Right kidney (tissue), 1 donor: ENCODE data around the gene SFTPB.
"Not testable (repeated sequence)": the region's sequence is repeated elsewhere in the genome, so short reads cannot be mapped to it uniquely, and the experiment has no call there.

ENCODE experiments used
- DNase-seq: peaks from one replicate; pipeline ENCODE4 v3.0.0-alpha.2; 2016

SFTPB gene

GRCh38 chr2:85653996-85654395 lies 14.0 kb downstream of the SFTPB start:
- DNase-seq = no peak

- no peak for DNase-seq
Observed at GRCh38 chr2:85652056-85652455, 15.9 kb downstream of the SFTPB start.

GRCh38 chr2:85651097-85651496 lies 16.9 kb downstream of the SFTPB start:
- no peak for DNase-seq

- no peak for DNase-seq
Observed at GRCh38 chr2:85650456-85650855, 17.5 kb downstream of the SFTPB start.

GRCh38 chr2:85649201-85650190 lies 18.5 kb downstream of the SFTPB start:
- DNase-seq = no peak

- no peak for DNase-seq
Observed at GRCh38 chr2:85648619-85649018, 19.4 kb downstream of the SFTPB start.

- no peak for DNase-seq
Observed at GRCh38 chr2:85647823-85648526, 20.0 kb downstream of the SFTPB start.

GRCh38 chr2:85646166-85646565 lies 21.8 kb downstream of the SFTPB start:
- no peak for DNase-seq

- no peak for DNase-seq
Observed at GRCh38 chr2:85644909-85645308, 23.1 kb downstream of the SFTPB start.

GRCh38 chr2:85642725-85643124 lies 25.3 kb downstream of the SFTPB start:
- DNase-seq = no peak

- no peak for DNase-seq
Observed at GRCh38 chr2:85635636-85636035, 32.4 kb downstream of the SFTPB start.

- no peak for DNase-seq
Observed at GRCh38 chr2:85635011-85635410, 33.0 kb downstream of the SFTPB start.

GRCh38 chr2:85631316-85631715 lies 36.7 kb downstream of the SFTPB start:
- DNase-seq = no peak

- DNase-seq = no peak
Observed at GRCh38 chr2:85628658-85629057, 39.3 kb downstream of the SFTPB start.

- DNase-seq = no peak
Observed at GRCh38 chr2:85623991-85624390, 44.0 kb downstream of the SFTPB start.

- no peak for DNase-seq
Observed at GRCh38 chr2:85621338-85621737, 46.7 kb downstream of the SFTPB start.

- DNase-seq = no peak
Observed at GRCh38 chr2:85619617-85620016, 48.4 kb downstream of the SFTPB start.

- not testable (repeated sequence) for DNase-seq
Observed at GRCh38 chr2:85617723-85618122, 50.3 kb downstream of the SFTPB start.

- no peak for DNase-seq
Observed at GRCh38 chr2:85615413-85615728, 52.6 kb downstream of the SFTPB start.

GRCh38 chr2:85614757-85615156 lies 53.2 kb downstream of the SFTPB start:
- DNase-seq = not testable (repeated sequence)

- no peak for DNase-seq
Observed at GRCh38 chr2:85613717-85614515, 54.1 kb downstream of the SFTPB start.

GRCh38 chr2:85611705-85612587 lies 56.1 kb downstream of the SFTPB start, which contains the start of gene C2orf68:
Gene C2orf68 (minus strand): TSS chr2:85612066. CDS start chr2:85611984, 82 bp downstream.
- DNase-seq = peak; percentile 89
